Amniotic stem cell (primary cell): Measurements from ENCODE around the gene ANAPC2.

Experiments
- DNase-seq: peaks from one replicate; lab custom pipeline; 2025; lab: John Stamatoyannopoulos, UW

The ANAPC2 gene

GRCh38 chr9:137174722-137175293 lies 13.6 kb downstream of the ANAPC2 start:
- DNase-seq, result no peak

GRCh38 chr9:137173796-137174664 lies 14.3 kb downstream of the ANAPC2 start:
- no peak for DNase-seq

GRCh38 chr9:137172901-137173795 lies 15.2 kb downstream of the ANAPC2 start:
- no peak for DNase-seq

GRCh38 chr9:137171149-137171900 lies 17.0 kb downstream of the ANAPC2 start:
- no peak for DNase-seq

- no peak for DNase-seq
Observed at GRCh38 chr9:137170486-137171148, 17.7 kb downstream of the ANAPC2 start.

- DNase-seq, result no peak
Observed at GRCh38 chr9:137169896-137170358, 18.4 kb downstream of the ANAPC2 start, which contains the start of gene LRRC26. Gene LRRC26 (minus strand): TSS chr9:137170051. CDS start chr9:137169943, 108 bp downstream.

- no peak for DNase-seq
Observed at GRCh38 chr9:137168904-137169856, 19.2 kb downstream of the ANAPC2 start.

- DNase-seq, result no peak
Observed at GRCh38 chr9:137168573-137168903, 19.8 kb downstream of the ANAPC2 start.

GRCh38 chr9:137167747-137168572 lies 20.4 kb downstream of the ANAPC2 start:
- DNase-seq, result no peak

GRCh38 chr9:137167277-137167746 lies 21.0 kb downstream of the ANAPC2 start:
- no peak for DNase-seq

- DNase-seq, result no peak
Observed at GRCh38 chr9:137166380-137167229, 21.8 kb downstream of the ANAPC2 start.

- DNase-seq, result no peak
Observed at GRCh38 chr9:137165250-137165836, 23.0 kb downstream of the ANAPC2 start.

GRCh38 chr9:137164370-137165249 lies 23.8 kb downstream of the ANAPC2 start:
- no peak for DNase-seq

GRCh38 chr9:137163805-137164204 lies 24.6 kb downstream of the ANAPC2 start:
- no peak for DNase-seq

GRCh38 chr9:137163365-137163715 lies 25.0 kb downstream of the ANAPC2 start:
- DNase-seq, result no peak

GRCh38 chr9:137162505-137163364 lies 25.6 kb downstream of the ANAPC2 start:
- no peak for DNase-seq
